Mucosa of descending colon (tissue), 3 donors: ENCODE results near the gene HOXB8. TPM values are rescaled to one million over a fixed set of nuclear protein-coding genes. Genes with fewer than 3 reads are reported as not detected.
A peak's percentile ranks its signal among the peaks of the same experiment; 100 is the strongest.

Source experiments
- ATAC-seq: fragments of 200-7000 bp; cut with Tn5 transposase; one replicate; pipeline ENCODE4 v1.9.1; 2020; ENCODE audit warnings: mild to moderate bottlenecking, moderate library complexity
- DNase-seq, 3 donors: peaks; one replicate each; pipeline ENCODE4 v3.0.0-alpha.2; 2020
- H3K36me3 ChIP-seq: fragments of 200-600 bp; one replicate; pipeline ENCODE4 v1.8.0; 2021; ENCODE audit warnings: low read depth, mild to moderate bottlenecking
- H3K4me1 ChIP-seq: fragments of 200-600 bp; one replicate; pipeline ENCODE4 v1.8.0; 2021; ENCODE audit warnings: low read depth, mild to moderate bottlenecking
- H3K4me3 ChIP-seq: fragments of 200-600 bp; one replicate; pipeline ENCODE4 v1.8.0; 2021; ENCODE audit warnings: mild to moderate bottlenecking
- H3K9me3 ChIP-seq: fragments of 200-600 bp; one replicate; pipeline ENCODE4 v1.8.0; 2021; ENCODE audit warnings: mild to moderate bottlenecking
- CTCF ChIP-seq: fragments of 200-600 bp; IDR thresholded peaks from one replicate; pipeline ENCODE4 v1.8.0; 2022; ENCODE audit warnings: antibody characterized with exemption, mild to moderate bottlenecking
- intact Hi-C, 2 donors: fragments of 100-400 bp; cut with DNase I in 1 of 2; cut with micrococcal nuclease in 1 of 2; formaldehyde crosslinking; loops; one replicate each; pipeline versions ENCODE4 v1.11.0 to v1.11.1; 2022; cut with DNase I, micrococcal nuclease
- total RNA-seq, 3 donors: library from RNA; stranded (reverse); fragmentation: NEBNext Ultra II Directional in 2 of 3; extraction: Animal tissue kit (Norgen Biotek cat#: 25700) in 2 of 3; gene quantifications; one replicate each; pipeline versions ENCODE4 v1.2.1 to v1.2.4, GENCODE V29; 2021 to 2023
- donor health status: DM: no; HTN: no; CAD: no; lungs with moderate emphysema.
- donor health status: DM: no; HTN: no; CAD: no.
- donor health status: DM: no; HTN: yes; CAD: no.

Gene HOXB8
- total RNA-seq, 3 donors from 2014 or later = 4.2 to 7.5 (median 5.6) TPM

- intact Hi-C loops = no loop called here
- peak within 1 kb of the TSS; percentile 54 for H3K4me3 ChIP-seq
- peak; percentile 64 for ATAC-seq
- no peaks in the 10 kb centered on the region for H3K36me3 ChIP-seq
- peak; percentile 84 to 93 (median 86) for DNase-seq
- H3K4me1 ChIP-seq = peaks cover 18% of the 10 kb centered on the region
- TF ChIP-seq CTCF = no peak
- no peaks in the 10 kb centered on the region for H3K9me3 ChIP-seq
These were observed 10.2 kb downstream of the HOXB8 start, which contains the start of gene HOXB6 for GRCh38 chr17:48604770-48605329. TSS of gene HOXB6 (minus strand) at chr17:48604986. CDS start at chr17:48598150, 6,836 bp downstream.

GRCh38 chr17:48603959-48604769, 10.9 kb downstream of the HOXB8 start:
- intact Hi-C loops = no loop called here
- no peak for TF ChIP-seq CTCF
- H3K36me3 ChIP-seq = no peaks in the 10 kb centered on the region
- H3K4me3 ChIP-seq = peak overlapping the region; percentile 54
- DNase-seq (peak; percentile 77 to 84 (median 81)), ATAC-seq (peak; percentile 69)
- no peaks in the 10 kb centered on the region for H3K9me3 ChIP-seq
- H3K4me1 ChIP-seq = peaks cover 22% of the 10 kb centered on the region

- DNase-seq (peak; percentile 81 to 82 (median 82)), ATAC-seq (peak; percentile 59)
- TF ChIP-seq CTCF = no peak
These were observed 13.3 kb downstream of the HOXB8 start for GRCh38 chr17:48601539-48602425.

GRCh38 chr17:48601207-48601538, 13.9 kb downstream of the HOXB8 start:
- intact Hi-C loops = no loop called here
- DNase-seq = no peak
- peaks cover 34% of the 10 kb centered on the region for H3K4me1 ChIP-seq

More at GRCh38 chr17:48601539-48602425, 13.3 kb downstream of the HOXB8 start:
- Histone ChIP-seq H3K4me1 (peaks cover 34% of the 10 kb centered on the region), H3K36me3 (no peaks in the 10 kb centered on the region), H3K4me3 (peak overlapping the region; percentile 54), H3K9me3 (no peaks in the 10 kb centered on the region)
- intact Hi-C loops = no loop called here

More at GRCh38 chr17:48601207-48601538, 13.9 kb downstream of the HOXB8 start:
- no peaks in the 10 kb centered on the region for H3K36me3 ChIP-seq
- H3K9me3 ChIP-seq = no peaks in the 10 kb centered on the region
- H3K4me3 ChIP-seq = no peak overlapping the region
- TF ChIP-seq CTCF = no peak
- no peak for ATAC-seq
